ENCODE results near the gene NPY5R. TPM values are rescaled to one million over a fixed set of nuclear protein-coding genes. Genes with fewer than 3 reads are reported as not detected.

The NPY5R gene
- total and polyA plus RNA-seq, 2 experiments from 2014 or later: 1.8 to 2.4 TPM

DNA sequence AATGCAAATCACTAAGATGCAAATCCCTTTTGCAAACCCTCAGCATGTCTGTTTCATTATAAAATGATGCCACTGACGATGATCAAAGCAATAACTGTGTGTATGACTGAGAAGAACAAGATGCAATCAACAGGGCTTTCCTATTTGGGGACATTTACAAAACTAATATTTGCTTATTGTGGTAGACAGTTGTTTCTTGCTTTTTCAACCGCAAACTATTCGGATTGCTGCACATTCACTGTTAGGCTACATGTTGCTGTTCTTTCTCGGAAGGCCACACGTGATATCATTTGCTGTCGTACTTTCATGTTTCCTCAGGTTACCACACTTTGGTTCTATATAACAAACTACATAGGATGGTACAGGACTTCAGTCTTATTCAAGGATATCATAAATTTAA lies 49.8 kb downstream of the NPY5R start:
- TF ChIP-seq, protein P1, sequence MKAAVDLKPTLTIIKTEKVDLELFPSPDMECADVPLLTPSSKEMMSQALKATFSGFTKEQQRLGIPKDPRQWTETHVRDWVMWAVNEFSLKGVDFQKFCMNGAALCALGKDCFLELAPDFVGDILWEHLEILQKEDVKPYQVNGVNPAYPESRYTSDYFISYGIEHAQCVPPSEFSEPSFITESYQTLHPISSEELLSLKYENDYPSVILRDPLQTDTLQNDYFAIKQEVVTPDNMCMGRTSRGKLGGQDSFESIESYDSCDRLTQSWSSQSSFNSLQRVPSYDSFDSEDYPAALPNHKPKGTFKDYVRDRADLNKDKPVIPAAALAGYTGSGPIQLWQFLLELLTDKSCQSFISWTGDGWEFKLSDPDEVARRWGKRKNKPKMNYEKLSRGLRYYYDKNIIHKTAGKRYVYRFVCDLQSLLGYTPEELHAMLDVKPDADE (IDR thresholded peaks at IDR 0.05): no peak
- no peak for TF ChIP-seq ZNF331 (CRISPR knock-in tag; IDR thresholded peaks at IDR 0.05; ENCODE audit: low read depth)
- no peak for ATAC-seq
- no peak overlapping the region for H3K4me3 ChIP-seq

GRCh38 chr4:163395055-163395454 lies 51.4 kb downstream of the NPY5R start:
- H3K4me3 Mint-ChIP-seq: no peak overlapping the region
- no peak for TF ChIP-seq POLR2AphosphoS5 (IDR thresholded peaks at IDR 0.05; ENCODE audit: low read depth)
- H3K9me2 ChIP-seq (ENCODE audit: insufficient read depth): no peaks in the 10 kb centered on the region
- DNase-seq (ENCODE audit: low spot score) (no peak), ATAC-seq (no peak)
- peaks cover 6% of the 10 kb centered on the region; the same call in 1 of the 3 replicates for H3K4me1 Mint-ChIP-seq
- H3K27ac Mint-ChIP-seq: no peak overlapping the region
- H3F3A ChIP-seq (replicated peaks; ENCODE audit: low read depth): no peaks in the 10 kb centered on the region
- H4K20me1 ChIP-seq (replicated peaks; ENCODE audit: insufficient read depth): no peaks in the 10 kb centered on the region
- no peaks in the 10 kb centered on the region for H3K9me3 Mint-ChIP-seq
- no peaks in the 10 kb centered on the region for H3K27me3 Mint-ChIP-seq (ENCODE audit: insufficient read depth, low read depth, poor library complexity)
- no peaks in the 10 kb centered on the region for H3K79me2 ChIP-seq (replicated peaks; ENCODE audit: insufficient read depth)
- no peak overlapping the region for H3K4me2 ChIP-seq
- no peak overlapping the region for H3K27ac ChIP-seq (ENCODE audit: low read depth)
- no peaks in the 10 kb centered on the region for H3K36me3 ChIP-seq (ENCODE audit: insufficient read depth)
- H2AFZ ChIP-seq: no peak overlapping the region
- no peaks in the 10 kb centered on the region for H3K27me3 ChIP-seq (ENCODE audit: insufficient read depth)
- H3K36me3 Mint-ChIP-seq (ENCODE audit: low read depth): no peaks in the 10 kb centered on the region
- H3K4me3 ChIP-seq: no peak overlapping the region
- no peaks in the 10 kb centered on the region for H3K4me1 ChIP-seq (ENCODE audit: insufficient read depth)

More for the DNA sequence above, 49.8 kb downstream of the NPY5R start:
- Mint-ChIP-seq H3K4me3 (no peak overlapping the region), H3K27me3 (ENCODE audit: insufficient read depth, low read depth, poor library complexity) (no peaks in the 10 kb centered on the region), H3K36me3 (ENCODE audit: low read depth) (no peaks in the 10 kb centered on the region), H3K4me1 (peaks cover 6% of the 10 kb centered on the region; the same call in 1 of the 3 replicates), H3K9me3 (no peaks in the 10 kb centered on the region), H3K27ac (no peak overlapping the region)
- H3K27me3 ChIP-seq (ENCODE audit: insufficient read depth): no peaks in the 10 kb centered on the region
- no peak overlapping the region for H3K27ac ChIP-seq (ENCODE audit: low read depth)
- DNase-seq (ENCODE audit: low spot score): no peak
- no peaks in the 10 kb centered on the region for H3K4me1 ChIP-seq (ENCODE audit: insufficient read depth)
- H3K79me2 ChIP-seq (replicated peaks; ENCODE audit: insufficient read depth): no peaks in the 10 kb centered on the region
- no peaks in the 10 kb centered on the region for H3F3A ChIP-seq (replicated peaks; ENCODE audit: low read depth)
- no peaks in the 10 kb centered on the region for H3K36me3 ChIP-seq (ENCODE audit: insufficient read depth)
- no peak overlapping the region for H3K4me2 ChIP-seq
- no peaks in the 10 kb centered on the region for H4K20me1 ChIP-seq (replicated peaks; ENCODE audit: insufficient read depth)
- H2AFZ ChIP-seq: no peak overlapping the region
- H3K9me2 ChIP-seq (ENCODE audit: insufficient read depth): no peaks in the 10 kb centered on the region

GRCh38 chr4:163395758-163396157 lies 52.1 kb downstream of the NPY5R start:
- Histone ChIP-seq H3K4me3 (no peak overlapping the region), H3K4me2 (no peak overlapping the region), H3K27me3 (ENCODE audit: insufficient read depth) (no peaks in the 10 kb centered on the region), H2AFZ (peak overlapping the region; percentile 67; the same call in 1 of the 2 replicates), H3K4me1 (ENCODE audit: insufficient read depth) (no peaks in the 10 kb centered on the region), H3K79me2 (replicated peaks; ENCODE audit: insufficient read depth) (no peaks in the 10 kb centered on the region), H3K27ac (ENCODE audit: low read depth) (no peak overlapping the region), H3F3A (replicated peaks; ENCODE audit: low read depth) (no peaks in the 10 kb centered on the region), H3K9me2 (ENCODE audit: insufficient read depth) (no peaks in the 10 kb centered on the region), H3K36me3 (ENCODE audit: insufficient read depth) (no peaks in the 10 kb centered on the region), H4K20me1 (replicated peaks; ENCODE audit: insufficient read depth) (no peaks in the 10 kb centered on the region)
- no peak for DNase-seq (ENCODE audit: low spot score)
- no peak overlapping the region for H3K27ac Mint-ChIP-seq
- no peak for ATAC-seq
- no peaks in the 10 kb centered on the region for H3K9me3 Mint-ChIP-seq
- no peaks in the 10 kb centered on the region for H3K36me3 Mint-ChIP-seq (ENCODE audit: low read depth)
- no peak overlapping the region for H3K4me3 Mint-ChIP-seq
- no peaks in the 10 kb centered on the region for H3K27me3 Mint-ChIP-seq (ENCODE audit: insufficient read depth, low read depth, poor library complexity)
- peaks cover 6% of the 10 kb centered on the region; the same call in 1 of the 3 replicates for H3K4me1 Mint-ChIP-seq
- TF ChIP-seq, protein P2, sequence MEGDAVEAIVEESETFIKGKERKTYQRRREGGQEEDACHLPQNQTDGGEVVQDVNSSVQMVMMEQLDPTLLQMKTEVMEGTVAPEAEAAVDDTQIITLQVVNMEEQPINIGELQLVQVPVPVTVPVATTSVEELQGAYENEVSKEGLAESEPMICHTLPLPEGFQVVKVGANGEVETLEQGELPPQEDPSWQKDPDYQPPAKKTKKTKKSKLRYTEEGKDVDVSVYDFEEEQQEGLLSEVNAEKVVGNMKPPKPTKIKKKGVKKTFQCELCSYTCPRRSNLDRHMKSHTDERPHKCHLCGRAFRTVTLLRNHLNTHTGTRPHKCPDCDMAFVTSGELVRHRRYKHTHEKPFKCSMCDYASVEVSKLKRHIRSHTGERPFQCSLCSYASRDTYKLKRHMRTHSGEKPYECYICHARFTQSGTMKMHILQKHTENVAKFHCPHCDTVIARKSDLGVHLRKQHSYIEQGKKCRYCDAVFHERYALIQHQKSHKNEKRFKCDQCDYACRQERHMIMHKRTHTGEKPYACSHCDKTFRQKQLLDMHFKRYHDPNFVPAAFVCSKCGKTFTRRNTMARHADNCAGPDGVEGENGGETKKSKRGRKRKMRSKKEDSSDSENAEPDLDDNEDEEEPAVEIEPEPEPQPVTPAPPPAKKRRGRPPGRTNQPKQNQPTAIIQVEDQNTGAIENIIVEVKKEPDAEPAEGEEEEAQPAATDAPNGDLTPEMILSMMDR (conservative IDR thresholded peaks at IDR 0.05; ENCODE audit: low read depth in 2 of 2): no peak
- TF ChIP-seq ZNF114 (CRISPR knock-in tag; IDR thresholded peaks at IDR 0.05) (no peak), ZNF331 (CRISPR knock-in tag; IDR thresholded peaks at IDR 0.05; ENCODE audit: low read depth) (no peak), NANOG (IDR thresholded peaks at IDR 0.05; ENCODE audit: borderline replicate concordance) (no peak), EZH2 (IDR thresholded peaks at IDR 0.05; ENCODE audit: low read depth, unreplicated experiment) (no peak), EZH2phosphoT487 (IDR thresholded peaks at IDR 0.05; ENCODE audit: unreplicated experiment) (no peak), JUNB (IDR thresholded peaks at IDR 0.05; ENCODE audit: unreplicated experiment) (no peak), STAT1 (IDR thresholded peaks at IDR 0.05; ENCODE audit: unreplicated experiment) (no peak)

Measured in GM23338 (cell line).